Keratinocyte (primary cell): ENCODE data around the gene AHNAK. TPM values are rescaled to one million over a fixed set of nuclear protein-coding genes. Genes with fewer than 3 reads are reported as not detected.

Experiments used
- DNase-seq: peaks from one replicate; pipeline ENCODE4 v3.0.0-alpha.2; 2011; ENCODE audit warnings: low read depth, missing footprints, low spot score
- FAIRE-seq: peaks from 2 replicates; lab custom pipeline; 2011; peaks lifted over from hg19 to GRCh38; lab: Jason Lieb, UNC
- H2AFZ ChIP-seq: 2 replicates; pipeline ENCODE4 v1.6.0; 2012; ENCODE audit warnings: low read length, control low read depth, inconsistent platforms; ENCODE audit not compliant: control insufficient read depth
- H3K27ac ChIP-seq: 2 replicates; pipeline ENCODE4 v1.5.1; 2011; ENCODE audit warnings: low read length; ENCODE audit not compliant: control insufficient read depth, insufficient read depth
- H3K27me3 ChIP-seq: 3 replicates; pipeline ENCODE4 v1.6.0; 2011; ENCODE audit warnings: low read length; ENCODE audit not compliant: control insufficient read depth, insufficient read depth; ENCODE audit errors: extremely low read depth
- H3K36me3 ChIP-seq, 2 experiments: 2 replicates in 1 of 2; 3 replicates in 1 of 2; pipeline ENCODE4 v1.5.1; 2011; ENCODE audit warnings: low read length in 2 of 2, mild to moderate bottlenecking in 1 of 2; ENCODE audit not compliant: control insufficient read depth in 2 of 2, insufficient read depth in 2 of 2; ENCODE audit errors: extremely low read depth in 1 of 2
- H3K4me1 ChIP-seq: 3 replicates; pipeline ENCODE4 v1.5.1; 2011; ENCODE audit warnings: low read length; ENCODE audit not compliant: control insufficient read depth, insufficient read depth; ENCODE audit errors: extremely low read depth
- H3K4me2 ChIP-seq: 3 replicates; pipeline ENCODE4 v1.6.0; 2011; ENCODE audit warnings: low read depth, low read length; ENCODE audit not compliant: control insufficient read depth, insufficient read depth; ENCODE audit errors: extremely low read depth
- H3K4me3 ChIP-seq, 3 experiments: fragments of 200-600 bp in 1 of 3; sonication (generic) in 1 of 3; 2 replicates in 2 of 3; 3 replicates in 1 of 3; pipeline ENCODE4 v1.5.1; 2011 to 2016; ENCODE audit warnings: low read length in 3 of 3, mild to moderate bottlenecking in 3 of 3, control low read depth in 2 of 3, inconsistent platforms in 1 of 3, low read depth in 1 of 3, mixed read lengths in 1 of 3, mixed run types in 1 of 3, moderate library complexity in 1 of 3; ENCODE audit not compliant: control insufficient read depth in 2 of 3, insufficient read depth in 2 of 3; ENCODE audit errors: extremely low read depth in 1 of 3
- H3K79me2 ChIP-seq: 2 replicates; pipeline ENCODE4 v1.6.0; 2012; ENCODE audit warnings: low read length; ENCODE audit not compliant: control insufficient read depth, insufficient read depth
- H3K9ac ChIP-seq: 3 replicates; pipeline ENCODE4 v1.6.0; 2011; ENCODE audit warnings: low read length; ENCODE audit not compliant: control insufficient read depth, insufficient read depth; ENCODE audit errors: extremely low read depth
- H3K9me1 ChIP-seq: 3 replicates; pipeline ENCODE4 v1.6.0; 2011; ENCODE audit warnings: low read length; ENCODE audit not compliant: control insufficient read depth, insufficient read depth; ENCODE audit errors: extremely low read depth
- H3K9me3 ChIP-seq: 2 replicates; pipeline ENCODE4 v1.5.1; 2012; ENCODE audit warnings: low read depth, low read length; ENCODE audit not compliant: control insufficient read depth
- H4K20me1 ChIP-seq: 3 replicates; pipeline ENCODE4 v1.6.0; 2011; ENCODE audit warnings: low read length; ENCODE audit not compliant: control insufficient read depth, insufficient read depth; ENCODE audit errors: extremely low read depth
- EZH2 ChIP-seq: IDR thresholded peaks from one replicate; pipeline ENCODE4 v1.6.1; 2012; ENCODE audit warnings: inconsistent platforms, mild to moderate bottlenecking, low read length, moderate library complexity
- dilution Hi-C: fragments of 300-500 bp; cut with MboI; formaldehyde crosslinking; loops from one replicate; pipeline ENCODE4 v1.7.0; 2020; ENCODE audit warnings: low sequenced_read_pairs; ENCODE audit not compliant: extremely low pct_ligation_motif_present
- polyA plus RNA-seq, 5 experiments: library from polyadenylated mRNA; depleted of rRNA in 3 of 5; stranded (reverse) in 3 of 5; stranded (forward) in 1 of 5; unstranded in 1 of 5; fragments of >200 nt; gene quantifications; 1 replicate in 1 of 5; 2 replicates in 3 of 5; 3 replicates in 1 of 5; pipeline versions ENCODE4 v1.2.1 to v1.2.3, GENCODE V29; 2011 to 2012; ENCODE audit warnings: missing spikeins in 2 of 5, low read depth in 1 of 5, low replicate concordance in 1 of 5
- TF ChIP-seq, protein P1 (sequence below), 3 experiments: IDR thresholded peaks in 1 of 3; conservative IDR thresholded peaks in 1 of 3; optimal IDR thresholded peaks in 1 of 3; 2 replicates in 2 of 3; 3 replicates in 1 of 3; pipeline versions ENCODE3 to v1.5.1; 2011; ENCODE audit warnings: low read length in 3 of 3, mild to moderate bottlenecking in 3 of 3, moderate library complexity in 2 of 3, control low read depth in 1 of 3, inconsistent platforms in 1 of 3; ENCODE audit not compliant: insufficient read depth in 2 of 3; ENCODE audit errors: extremely low read depth in 1 of 3

AHNAK gene
- polyA plus RNA-seq, 1 donor (not counting 4 experiments of a cell fraction or from before 2014, with no cell fraction given) = 220 TPM

DNA sequence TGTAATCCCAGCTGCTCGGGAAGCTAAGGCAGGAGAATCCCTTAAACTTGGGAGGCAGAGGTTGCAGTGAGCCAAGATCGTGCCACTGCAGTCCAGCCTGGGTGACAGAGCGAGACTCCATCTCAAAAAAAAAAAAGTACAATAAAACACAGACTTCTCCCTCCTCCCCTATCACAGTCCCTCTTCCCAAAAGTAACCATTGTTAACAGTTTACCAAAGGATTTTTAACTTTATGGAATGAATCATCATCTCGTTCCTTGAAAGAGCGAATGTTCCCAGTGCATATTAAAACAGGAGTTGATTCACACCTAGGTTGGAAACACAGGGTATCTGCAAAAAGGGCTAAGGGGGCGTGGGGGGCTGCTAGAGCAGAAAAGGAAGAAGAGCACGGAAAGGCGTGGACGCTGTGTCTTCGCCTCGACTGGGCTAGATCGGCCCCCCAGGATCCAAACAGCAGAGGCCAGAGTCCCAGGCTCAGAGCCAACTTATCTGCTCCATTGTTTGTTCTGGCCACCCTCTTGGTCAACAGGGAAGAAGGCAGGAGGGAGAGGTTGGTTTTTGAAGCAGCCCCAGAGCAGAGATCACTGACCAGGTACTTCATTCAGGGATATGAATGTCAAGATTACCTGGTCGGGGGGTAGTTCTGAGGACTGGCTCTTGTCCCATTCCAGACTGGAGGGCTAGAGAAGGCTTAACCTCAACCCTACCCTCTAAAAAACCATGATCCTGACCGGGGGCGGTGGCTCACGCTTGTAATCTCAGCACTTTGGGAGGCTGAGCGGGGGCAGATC, 2.1 kb upstream of the AHNAK start:
- FAIRE-seq = no peak
- H3K27ac ChIP-seq = peak overlapping the region; percentile 95

DNA sequence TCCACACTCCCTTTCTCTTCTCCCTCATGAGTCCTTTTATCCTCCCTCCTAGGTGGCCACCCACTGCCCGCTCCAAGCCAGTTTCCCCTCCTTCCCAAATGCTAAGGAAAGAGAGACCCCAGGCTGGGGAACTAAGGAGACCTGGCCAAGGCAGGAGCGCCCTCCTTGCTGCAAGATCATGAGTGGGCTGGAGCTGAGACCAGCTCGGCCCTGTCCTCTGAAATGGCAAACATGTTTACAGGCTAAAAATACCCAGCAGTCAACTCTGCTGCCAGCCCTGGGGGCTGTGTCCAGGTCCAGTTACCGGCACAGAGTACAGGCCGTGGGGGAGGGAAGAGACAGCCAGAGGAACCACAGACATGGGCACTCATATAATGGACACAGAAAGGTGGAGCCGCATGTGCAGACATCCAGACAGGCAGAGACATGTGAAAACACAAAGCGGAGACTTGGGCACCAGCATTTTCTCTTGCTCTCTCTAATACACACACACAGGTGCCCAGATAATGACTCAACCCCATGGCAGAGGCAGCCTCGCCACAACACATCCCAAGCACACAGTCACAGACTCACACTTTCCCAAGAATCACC, 1.2 kb upstream of the AHNAK start:
- peaks cover 6% of the 10 kb centered on the region for H4K20me1 ChIP-seq
- no peaks in the 10 kb centered on the region for H3K27me3 ChIP-seq
- H3K4me3 ChIP-seq = peak overlapping the region; percentile 76 to 100 (median 89)
- H3K4me1 ChIP-seq = peaks cover 44% of the 10 kb centered on the region
- peak overlapping the region; percentile 95 for H3K27ac ChIP-seq
- H3K9me1 ChIP-seq = no peaks in the 10 kb centered on the region
- DNase-seq (peak; percentile 98), FAIRE-seq (peak; percentile 90)
- H3K9me3 ChIP-seq = no peaks in the 10 kb centered on the region
- H3K79me2 ChIP-seq = peaks cover 38% of the 10 kb centered on the region
- peak overlapping the region; percentile 82 for H3K9ac ChIP-seq
- H3K4me2 ChIP-seq = peak overlapping the region; percentile 89
- no peak overlapping the region for H2AFZ ChIP-seq
- H3K36me3 ChIP-seq = peaks cover 6 to 14% of the 10 kb centered on the region in 2 experiments
- dilution Hi-C loops = no loop called here
- TF ChIP-seq EZH2 = no peak
- TF ChIP-seq, protein P1, sequence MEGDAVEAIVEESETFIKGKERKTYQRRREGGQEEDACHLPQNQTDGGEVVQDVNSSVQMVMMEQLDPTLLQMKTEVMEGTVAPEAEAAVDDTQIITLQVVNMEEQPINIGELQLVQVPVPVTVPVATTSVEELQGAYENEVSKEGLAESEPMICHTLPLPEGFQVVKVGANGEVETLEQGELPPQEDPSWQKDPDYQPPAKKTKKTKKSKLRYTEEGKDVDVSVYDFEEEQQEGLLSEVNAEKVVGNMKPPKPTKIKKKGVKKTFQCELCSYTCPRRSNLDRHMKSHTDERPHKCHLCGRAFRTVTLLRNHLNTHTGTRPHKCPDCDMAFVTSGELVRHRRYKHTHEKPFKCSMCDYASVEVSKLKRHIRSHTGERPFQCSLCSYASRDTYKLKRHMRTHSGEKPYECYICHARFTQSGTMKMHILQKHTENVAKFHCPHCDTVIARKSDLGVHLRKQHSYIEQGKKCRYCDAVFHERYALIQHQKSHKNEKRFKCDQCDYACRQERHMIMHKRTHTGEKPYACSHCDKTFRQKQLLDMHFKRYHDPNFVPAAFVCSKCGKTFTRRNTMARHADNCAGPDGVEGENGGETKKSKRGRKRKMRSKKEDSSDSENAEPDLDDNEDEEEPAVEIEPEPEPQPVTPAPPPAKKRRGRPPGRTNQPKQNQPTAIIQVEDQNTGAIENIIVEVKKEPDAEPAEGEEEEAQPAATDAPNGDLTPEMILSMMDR (optimal IDR thresholded peaks at IDR 0.05 in 1 of 3, IDR thresholded peaks at IDR 0.05 in 1 of 3, conservative IDR thresholded peaks at IDR 0.05 in 1 of 3; ENCODE audit: extremely low read depth in 1 of 3, insufficient read depth in 2 of 3, low read length in 3 of 3) = no peak

More for the DNA sequence above, 2.1 kb upstream of the AHNAK start:
- Histone ChIP-seq H2AFZ (no peak overlapping the region), H3K9ac (peak overlapping the region; percentile 25), H3K36me3 (peaks cover 0 to 9% of the 10 kb centered on the region in 2 experiments), H3K9me1 (no peaks in the 10 kb centered on the region), H3K79me2 (peaks cover 28% of the 10 kb centered on the region), H3K27me3 (no peaks in the 10 kb centered on the region), H3K4me1 (peaks cover 42% of the 10 kb centered on the region), H3K4me2 (peak overlapping the region; percentile 89), H4K20me1 (no peaks in the 10 kb centered on the region), H3K9me3 (no peaks in the 10 kb centered on the region), H3K4me3 (no peak overlapping the region)
- TF ChIP-seq, protein P1 (optimal IDR thresholded peaks at IDR 0.05 in 1 of 3, IDR thresholded peaks at IDR 0.05 in 1 of 3, conservative IDR thresholded peaks at IDR 0.05 in 1 of 3; ENCODE audit: extremely low read depth in 1 of 3, insufficient read depth in 2 of 3, low read length in 3 of 3) = no peak
- no peak for TF ChIP-seq EZH2
- dilution Hi-C loops = no loop called here
- no peak for DNase-seq
